CD4-positive, alpha-beta T cell (primary cell): Measurements from ENCODE around the gene DPH1. TPM values are rescaled to one million over a fixed set of nuclear protein-coding genes. Genes with fewer than 3 reads are reported as not detected.

Experiments used
- ATAC-seq: fragments of 200-7000 bp; cut with Tn5 transposase; one replicate; pipeline ENCODE4 v1.10.0; 2022; ENCODE audit warnings: mild to moderate bottlenecking; ENCODE audit not compliant: poor library complexity
- CTCF ChIA-PET: fragments of 350-600 bp; sonication (Branson Sonifier 250); formaldehyde crosslinking; loops from one replicate; lab custom pipeline; 2021; ENCODE audit warnings: antibody characterized with exemption, inconsistent platforms; lab: Charles Lee
- POLR2A ChIA-PET: fragments of 350-600 bp; sonication (Branson Sonifier 250); formaldehyde crosslinking; loops from one replicate; lab custom pipeline; 2021; ENCODE audit warnings: antibody characterized with exemption, inconsistent platforms; lab: Charles Lee
- DNase-seq, 14 experiments: peaks; one replicate each; pipeline ENCODE4 v3.0.0-alpha.2; 2013 to 2020; ENCODE audit warnings: mixed read lengths in 2 of 14
- H3K27ac ChIP-seq, 2 donors: one replicate each; pipeline versions ENCODE4 v1.5.1 to v1.7.0; 2013; ENCODE audit warnings: low read length in 2 of 2, low read depth in 1 of 2, mild to moderate bottlenecking in 1 of 2
- H3K27me3 ChIP-seq, 2 experiments: 1 replicate in 1 of 2; 2 replicates in 1 of 2; pipeline versions ENCODE4 v1.6.1 to v1.7.0; 2013; ENCODE audit warnings: low read length in 2 of 2, control low read depth in 1 of 2, mild to moderate bottlenecking in 1 of 2, moderate library complexity in 1 of 2; ENCODE audit not compliant: insufficient read depth in 2 of 2, control insufficient read depth in 1 of 2
- H3K36me3 ChIP-seq: one replicate; pipeline ENCODE4 v1.6.1; 2013; ENCODE audit warnings: low read length, control low read depth; ENCODE audit not compliant: insufficient read depth
- H3K4me1 ChIP-seq: one replicate; pipeline ENCODE4 v1.6.1; 2013; ENCODE audit warnings: low read length, control low read depth; ENCODE audit not compliant: insufficient read depth
- H3K4me3 ChIP-seq: one replicate; pipeline ENCODE4 v1.5.1; 2013; ENCODE audit warnings: mild to moderate bottlenecking, low read length, moderate library complexity
- H3K9me3 ChIP-seq, 2 experiments: 1 replicate in 1 of 2; 2 replicates in 1 of 2; pipeline versions ENCODE4 v1.6.1 to v1.7.0; 2013; ENCODE audit warnings: low read length in 2 of 2, mild to moderate bottlenecking in 2 of 2, control low read depth in 1 of 2, moderate library complexity in 1 of 2; ENCODE audit not compliant: control insufficient read depth in 1 of 2, insufficient read depth in 1 of 2
- H3K27ac Mint-ChIP-seq: one replicate; pipeline ENCODE4 v1.8.0; 2020; ENCODE audit warnings: mixed read lengths
- H3K27me3 Mint-ChIP-seq: one replicate; pipeline ENCODE4 v1.8.0; 2021; ENCODE audit warnings: mixed read lengths
- H3K36me3 Mint-ChIP-seq: one replicate; pipeline ENCODE4 v1.8.0; 2021; ENCODE audit warnings: low read depth, mixed read lengths
- H3K4me1 Mint-ChIP-seq: one replicate; pipeline ENCODE4 v1.8.0; 2021; ENCODE audit warnings: low read depth, mixed read lengths
- H3K4me3 Mint-ChIP-seq: one replicate; pipeline ENCODE4 v1.8.0; 2020; ENCODE audit warnings: mild to moderate bottlenecking, mixed read lengths
- H3K9me3 Mint-ChIP-seq: one replicate; pipeline ENCODE4 v1.8.0; 2020; ENCODE audit warnings: mixed read lengths
- intact Hi-C, 2 experiments: fragments of 100-400 bp; cut with DNase I in 1 of 2; cut with micrococcal nuclease in 1 of 2; formaldehyde crosslinking; loops; one replicate each; pipeline versions ENCODE4 v1.15.1 to v1.9.0; 2023 to 2025; cut with DNase I, micrococcal nuclease
- total RNA-seq, 174 experiments: library from RNA in 2 of 174; stranded (reverse) in 2 of 174; gene quantifications; one replicate each; pipeline ENCODE4 v1.2.3 and lab custom pipeline; 2021 to 2026
- TF ChIP-seq, protein P1 (sequence below): fragments of 200-600 bp; IDR thresholded peaks from one replicate; pipeline ENCODE4 v1.8.0; 2022; ENCODE audit warnings: antibody characterized with exemption, mild to moderate bottlenecking

The DPH1 gene
- total RNA-seq, 2 experiments from 2014 or later: 96.4 to 101 TPM

DNA sequence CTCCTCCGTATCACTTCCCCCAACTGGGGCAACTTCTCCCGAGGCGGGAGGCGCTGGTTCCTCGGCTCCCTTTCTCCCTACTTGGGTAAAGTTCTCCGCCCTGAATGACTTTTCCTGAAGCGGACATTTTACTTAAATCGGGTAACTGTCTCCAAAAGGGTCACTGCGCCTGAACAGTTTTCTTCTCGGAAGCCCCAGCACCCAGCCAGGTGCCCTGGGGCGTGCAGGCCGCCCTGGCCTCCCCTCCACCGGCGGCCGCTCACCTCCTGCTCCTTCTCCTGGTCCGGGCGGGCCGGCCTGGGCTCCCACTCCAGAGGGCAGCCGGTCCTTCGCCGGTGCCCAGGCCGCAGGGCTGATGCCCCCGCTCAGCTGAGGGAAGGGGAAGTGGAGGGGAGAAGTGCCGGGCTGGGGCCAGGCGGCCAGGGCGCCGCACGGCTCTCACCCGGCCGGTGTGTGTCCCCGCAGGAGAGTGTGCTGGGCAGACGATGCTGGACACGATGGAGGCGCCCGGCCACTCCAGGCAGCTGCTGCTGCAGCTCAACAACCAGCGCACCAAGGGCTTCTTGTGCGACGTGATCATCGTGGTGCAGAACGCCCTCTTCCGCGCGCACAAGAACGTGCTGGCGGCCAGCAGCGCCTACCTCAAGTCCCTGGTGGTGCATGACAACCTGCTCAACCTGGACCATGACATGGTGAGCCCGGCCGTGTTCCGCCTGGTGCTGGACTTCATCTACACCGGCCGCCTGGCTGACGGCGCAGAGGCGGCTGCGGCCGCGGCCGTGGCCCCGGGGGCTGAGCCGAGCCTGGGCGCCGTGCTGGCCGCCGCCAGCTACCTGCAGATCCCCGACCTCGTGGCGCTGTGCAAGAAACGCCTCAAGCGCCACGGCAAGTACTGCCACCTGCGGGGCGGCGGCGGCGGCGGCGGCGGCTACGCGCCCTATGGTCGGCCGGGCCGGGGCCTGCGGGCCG, 26.5 kb downstream of the DPH1 start:
- peak; percentile 22 for ATAC-seq
- H3K9me3 ChIP-seq: peaks cover 0 to 6% of the 10 kb centered on the region in 2 experiments
- intact Hi-C loops: loop anchor here in 1 of 2 experiments (5.0 to 10.0 kb wide), 3 partner anchors 98 to 211 kb away; no protein-coding TSS in a partner anchor
- peak overlapping the region; percentile 28 for H3K4me3 ChIP-seq
- ChIA-PET CTCF (interaction anchor here (1.0 to 7.3 kb wide), 13 partner anchors 13 to 282 kb away, joined by 3 to 83 read pairs (median 4); partner anchors contain the start of genes SGSM2 and TSR1), POLR2A (interaction anchor here (0.6 to 4.9 kb wide), 15 partner anchors 25 to 388 kb away, joined by 3 to 61 read pairs (median 5); partner anchors contain the start of genes RTN4RL1, SMG6 and SRR)
- peak; percentile 36 to 85 (median 52) for DNase-seq
- Mint-ChIP-seq H3K9me3 (no peaks in the 10 kb centered on the region), H3K36me3 (peaks cover 15% of the 10 kb centered on the region), H3K27ac (peak overlapping the region; percentile 61), H3K27me3 (peaks cover 25% of the 10 kb centered on the region), H3K4me3 (peak overlapping the region; percentile 77), H3K4me1 (peaks cover 45% of the 10 kb centered on the region)
- TF ChIP-seq, protein P1, sequence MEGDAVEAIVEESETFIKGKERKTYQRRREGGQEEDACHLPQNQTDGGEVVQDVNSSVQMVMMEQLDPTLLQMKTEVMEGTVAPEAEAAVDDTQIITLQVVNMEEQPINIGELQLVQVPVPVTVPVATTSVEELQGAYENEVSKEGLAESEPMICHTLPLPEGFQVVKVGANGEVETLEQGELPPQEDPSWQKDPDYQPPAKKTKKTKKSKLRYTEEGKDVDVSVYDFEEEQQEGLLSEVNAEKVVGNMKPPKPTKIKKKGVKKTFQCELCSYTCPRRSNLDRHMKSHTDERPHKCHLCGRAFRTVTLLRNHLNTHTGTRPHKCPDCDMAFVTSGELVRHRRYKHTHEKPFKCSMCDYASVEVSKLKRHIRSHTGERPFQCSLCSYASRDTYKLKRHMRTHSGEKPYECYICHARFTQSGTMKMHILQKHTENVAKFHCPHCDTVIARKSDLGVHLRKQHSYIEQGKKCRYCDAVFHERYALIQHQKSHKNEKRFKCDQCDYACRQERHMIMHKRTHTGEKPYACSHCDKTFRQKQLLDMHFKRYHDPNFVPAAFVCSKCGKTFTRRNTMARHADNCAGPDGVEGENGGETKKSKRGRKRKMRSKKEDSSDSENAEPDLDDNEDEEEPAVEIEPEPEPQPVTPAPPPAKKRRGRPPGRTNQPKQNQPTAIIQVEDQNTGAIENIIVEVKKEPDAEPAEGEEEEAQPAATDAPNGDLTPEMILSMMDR: peak; percentile 35
- H3K36me3 ChIP-seq: peaks cover 10% of the 10 kb centered on the region
- no peak overlapping the region for H3K27ac ChIP-seq
- H3K4me1 ChIP-seq: peaks cover 68% of the 10 kb centered on the region
- H3K27me3 ChIP-seq: peaks cover 4 to 6% of the 10 kb centered on the region in 2 experiments

GRCh38 chr17:2057175-2057759, 27.3 kb downstream of the DPH1 start:
- Mint-ChIP-seq H3K4me3 (no peak overlapping the region), H3K27ac (no peak overlapping the region), H3K9me3 (no peaks in the 10 kb centered on the region), H3K27me3 (peaks cover 29% of the 10 kb centered on the region), H3K4me1 (peaks cover 38% of the 10 kb centered on the region), H3K36me3 (peaks cover 23% of the 10 kb centered on the region)
- Histone ChIP-seq H3K27me3 (peaks cover 4 to 6% of the 10 kb centered on the region in 2 experiments), H3K9me3 (peaks cover 0 to 6% of the 10 kb centered on the region in 2 experiments), H3K27ac (no peak overlapping the region), H3K4me1 (peaks cover 61% of the 10 kb centered on the region), H3K36me3 (peaks cover 16% of the 10 kb centered on the region), H3K4me3 (no peak overlapping the region)
- POLR2A ChIA-PET: interaction anchor here (0.6 to 4.9 kb wide), 13 partner anchors 16 to 388 kb away, joined by 3 to 61 read pairs (median 6); partner anchors contain the start of genes RTN4RL1, SMG6 and SRR
- ATAC-seq (no peak), DNase-seq (peak in 1 of 14 experiments; percentile 41)
- TF ChIP-seq, protein P1: no peak
- intact Hi-C loops: loop anchor here in 1 of 2 experiments (5.0 to 10.0 kb wide), 3 partner anchors 98 to 210 kb away; no protein-coding TSS in a partner anchor
- CTCF ChIA-PET: interaction anchor here (1.0 to 7.3 kb wide), 11 partner anchors 12 to 281 kb away, joined by 3 to 83 read pairs (median 5); no protein-coding TSS in a partner anchor
